Thyroid gland (tissue), 4 donors: ENCODE data around the gene FBXL7.

ENCODE experiments used
- CTCF ChIP-seq, 6 experiments: fragments of 200-600 bp in 3 of 6; fragments of 450-650 bp in 3 of 6; sonication (generic) in 3 of 6; IDR thresholded peaks; one replicate each; pipeline ENCODE4 v1.5.1; 2016 to 2019; ENCODE audit warnings: antibody characterized with exemption in 6 of 6, mild to moderate bottlenecking in 2 of 6, inconsistent platforms in 1 of 6, moderate library complexity in 1 of 6
- POLR2A ChIP-seq, 2 donors: fragments of 450-650 bp; IDR thresholded peaks; one replicate each; pipeline ENCODE4 v1.6.1; 2017; ENCODE audit warnings: antibody characterized with exemption in 2 of 2, mild to moderate bottlenecking in 2 of 2, moderate library complexity in 1 of 2

GRCh38 chr5:15692706-15693381 is 192.9 kb downstream of the FBXL7 start:
- TF ChIP-seq CTCF (IDR thresholded peaks at IDR 0.05) (no peak), POLR2A (IDR thresholded peaks at IDR 0.05) (no peak)
